Endothelial cell of umbilical vein (primary cell): ENCODE measurements around the gene CNTNAP2. TPM values are rescaled to one million over a fixed set of nuclear protein-coding genes. Genes with fewer than 3 reads are reported as not detected.

Source experiments
- BruUV-seq: library from RNA; stranded (reverse); fragments of 400-500 nt; replicated peaks from 2 replicates; lab custom pipeline; 2021; lab: Mats Ljungman, UMichigan
- CTCF ChIA-PET: fragments of 300-600, 350-600 bp; sonication (Branson Sonifier 250); formaldehyde crosslinking; loops from one replicate; lab custom pipeline; 2021; ENCODE audit warnings: antibody characterized with exemption, inconsistent platforms; lab: Charles Lee
- POLR2A ChIA-PET: fragments of 300-600, 350-600 bp; sonication (Branson Sonifier 250); formaldehyde crosslinking; loops from one replicate; lab custom pipeline; 2021; ENCODE audit warnings: antibody characterized with exemption, inconsistent platforms; lab: Charles Lee
- DNase-seq: peaks from one replicate; pipeline ENCODE4 v3.0.0-alpha.2; 2011; ENCODE audit warnings: low read depth, low spot score
- FAIRE-seq: peaks from 2 replicates; lab custom pipeline; 2011; peaks lifted over from hg19 to GRCh38; lab: Jason Lieb, UNC
- H2AFZ ChIP-seq: 2 replicates; pipeline ENCODE4 v1.6.0; 2012; ENCODE audit warnings: low read depth, low read length, control low read depth, inconsistent platforms
- H3K27ac ChIP-seq: 2 replicates; pipeline ENCODE4 v1.5.1; 2011; ENCODE audit warnings: low read depth, mild to moderate bottlenecking, control low read depth, low read length, moderate library complexity; ENCODE audit not compliant: insufficient read depth
- H3K27me3 ChIP-seq, 2 experiments: 2 replicates each; pipeline versions ENCODE4 v1.6.0 to v1.6.1; 2011; ENCODE audit warnings: low read length in 2 of 2, mixed read lengths in 1 of 2; ENCODE audit not compliant: control insufficient read depth in 2 of 2, insufficient read depth in 2 of 2
- H3K36me3 ChIP-seq, 2 experiments: 2 replicates in 1 of 2; 3 replicates in 1 of 2; pipeline ENCODE4 v1.5.1; 2011; ENCODE audit warnings: low read length in 2 of 2, mild to moderate bottlenecking in 1 of 2, moderate library complexity in 1 of 2; ENCODE audit not compliant: control insufficient read depth in 2 of 2, insufficient read depth in 2 of 2; ENCODE audit errors: extremely low read depth in 1 of 2
- H3K4me1 ChIP-seq: 3 replicates; pipeline ENCODE4 v1.5.1; 2011; ENCODE audit warnings: mild to moderate bottlenecking, low read length; ENCODE audit not compliant: control insufficient read depth, insufficient read depth; ENCODE audit errors: extremely low read depth
- H3K4me2 ChIP-seq: 2 replicates; pipeline ENCODE4 v1.6.1; 2011; ENCODE audit warnings: low read length, control low read depth, mixed read lengths; ENCODE audit not compliant: insufficient read depth
- H3K4me3 ChIP-seq, 3 experiments: fragments of 200-600 bp in 1 of 3; sonication (generic), shearing (Covaris generic) in 1 of 3; replicated peaks in 1 of 3; 2 replicates each; pipeline ENCODE4 v1.5.1; 2011 to 2016; ENCODE audit warnings: control low read depth in 3 of 3, low read length in 3 of 3, mild to moderate bottlenecking in 2 of 3, inconsistent platforms in 1 of 3, low read depth in 1 of 3, moderate library complexity in 1 of 3; ENCODE audit not compliant: insufficient read depth in 1 of 3
- H3K79me2 ChIP-seq: 2 replicates; pipeline ENCODE4 v1.6.0; 2012; ENCODE audit warnings: low read length, inconsistent platforms; ENCODE audit not compliant: control insufficient read depth, insufficient read depth
- H3K9ac ChIP-seq: replicated peaks from 2 replicates; pipeline ENCODE3; 2011; ENCODE audit warnings: low read length, control low read depth; ENCODE audit not compliant: insufficient read depth; ENCODE audit errors: extremely low read depth
- H3K9me1 ChIP-seq: replicated peaks from 3 replicates; pipeline ENCODE4 v1.6.0; 2011; ENCODE audit warnings: mild to moderate bottlenecking, low read length; ENCODE audit not compliant: control insufficient read depth, insufficient read depth; ENCODE audit errors: extremely low read depth
- H3K9me3 ChIP-seq: replicated peaks from 2 replicates; pipeline ENCODE4 v1.5.1; 2012; ENCODE audit warnings: low read length, inconsistent platforms; ENCODE audit not compliant: control insufficient read depth, insufficient read depth
- H4K20me1 ChIP-seq: replicated peaks from 2 replicates; pipeline ENCODE3; 2011; ENCODE audit warnings: mild to moderate bottlenecking, low read length; ENCODE audit not compliant: control insufficient read depth, insufficient read depth; ENCODE audit errors: extremely low read depth
- CTCF ChIP-seq, 2 donors: IDR thresholded peaks; 1 replicate in 1 of 2; 2 replicates in 1 of 2; pipeline ENCODE4 v1.5.1; 2011; ENCODE audit warnings: low read length in 2 of 2, mild to moderate bottlenecking in 2 of 2, moderate library complexity in 2 of 2, control low read depth in 1 of 2, inconsistent platforms in 1 of 2, low read depth in 1 of 2; ENCODE audit not compliant: insufficient read depth in 1 of 2; ENCODE audit errors: extremely low read depth in 1 of 2
- EZH2 ChIP-seq: IDR thresholded peaks from 2 replicates; pipeline ENCODE4 v1.6.1; 2012; ENCODE audit warnings: borderline replicate concordance, low read depth, mild to moderate bottlenecking, moderate library complexity, low read length, inconsistent platforms; ENCODE audit not compliant: severe bottlenecking
- GATA2 ChIP-seq: IDR thresholded peaks from 2 replicates; pipeline ENCODE4 v1.7.0; 2011; ENCODE audit warnings: low read depth, mild to moderate bottlenecking, moderate library complexity, mixed read lengths, low read length; ENCODE audit not compliant: insufficient read length, insufficient read depth
- JUN ChIP-seq: IDR thresholded peaks from 2 replicates; pipeline ENCODE4 v1.6.1; 2011; ENCODE audit warnings: borderline replicate concordance, low read depth; ENCODE audit not compliant: insufficient read length, insufficient read depth
- MAX ChIP-seq: IDR thresholded peaks from 2 replicates; pipeline ENCODE4 v1.6.1; 2011; ENCODE audit not compliant: insufficient read depth, insufficient read length
- MYC ChIP-seq: IDR thresholded peaks from one replicate; pipeline ENCODE4 v1.6.1; 2011; ENCODE audit warnings: mild to moderate bottlenecking, low read depth, low read length
- POLR2A ChIP-seq: IDR thresholded peaks from 2 replicates; pipeline ENCODE4 v1.6.1; 2012; ENCODE audit warnings: low read depth, mild to moderate bottlenecking, control low read depth, low read length
- dilution Hi-C: fragments of 300-500 bp; cut with MboI; formaldehyde crosslinking; loops from one replicate; pipeline ENCODE4 v1.15.0; 2019; ENCODE audit warnings: low sequenced_read_pairs; ENCODE audit not compliant: extremely low pct_ligation_motif_present
- intact Hi-C: fragments of 100-400 bp; cut with micrococcal nuclease; formaldehyde crosslinking; loops from one replicate; pipeline ENCODE4 v1.10.0; 2022
- polyA plus RNA-seq, 4 experiments: library from polyadenylated mRNA; depleted of rRNA in 3 of 4; stranded (reverse) in 3 of 4; unstranded in 1 of 4; fragments of >200 nt; gene quantifications; 2 replicates each; pipeline versions ENCODE4 v1.2.1 to v1.2.3, GENCODE V29; 2011 to 2012; ENCODE audit warnings: missing spikeins in 1 of 4
- total RNA-seq: library from RNA; stranded (reverse); gene quantifications from 2 replicates; pipeline ENCODE4 v1.2.3, GENCODE V29; 2021

The CNTNAP2 gene
- total and polyA plus RNA-seq, 2 donors (not counting 3 experiments of a cell fraction or from before 2014, with no cell fraction given): not detected

- Histone ChIP-seq H3K4me2 (no peak overlapping the region), H3K9me1 (no peaks in the 10 kb centered on the region), H3K9ac (no peak overlapping the region), H3K4me1 (no peaks in the 10 kb centered on the region), H2AFZ (no peak overlapping the region), H4K20me1 (no peaks in the 10 kb centered on the region), H3K36me3 (no peaks in the 10 kb centered on the region), H3K27me3 (no peaks in the 10 kb centered on the region), H3K9me3 (peaks cover 3% of the 10 kb centered on the region), H3K4me3 (no peak overlapping the region), H3K79me2 (no peaks in the 10 kb centered on the region), H3K27ac (no peak overlapping the region)
- intact Hi-C loops: no loop called here
- BruUV-seq: no TSS peak
- TF ChIP-seq GATA2 (no peak), CTCF (IDR thresholded peaks at IDR 0.05; ENCODE audit: extremely low read depth in 1 of 2, insufficient read depth in 1 of 2, low read depth in 1 of 2, low read length in 2 of 2) (no peak), POLR2A (no peak), MYC (no peak), JUN (no peak), EZH2 (no peak)
- CTCF ChIA-PET: no interaction called here
- dilution Hi-C loops: no loop called here
- POLR2A ChIA-PET: no interaction called here
- no peak for DNase-seq
- FAIRE-seq: no peak
Observed at GRCh38 chr7:147477526-147477925, 1360.9 kb downstream of the CNTNAP2 start.

- Histone ChIP-seq H3K4me3 (no peak overlapping the region), H3K9ac (no peak overlapping the region), H3K4me1 (no peaks in the 10 kb centered on the region), H3K4me2 (no peak overlapping the region), H3K36me3 (no peaks in the 10 kb centered on the region), H4K20me1 (no peaks in the 10 kb centered on the region), H3K27me3 (no peaks in the 10 kb centered on the region), H3K9me3 (peaks cover 3% of the 10 kb centered on the region), H2AFZ (no peak overlapping the region), H3K9me1 (no peaks in the 10 kb centered on the region), H3K27ac (no peak overlapping the region), H3K79me2 (no peaks in the 10 kb centered on the region)
- no TSS peak for BruUV-seq
- dilution Hi-C loops: no loop called here
- FAIRE-seq (no peak), DNase-seq (no peak)
- ChIA-PET CTCF (no interaction called here), POLR2A (no interaction called here)
- intact Hi-C loops: no loop called here
- no peak for TF ChIP-seq CTCF (IDR thresholded peaks at IDR 0.05; ENCODE audit: extremely low read depth in 1 of 2, insufficient read depth in 1 of 2, low read depth in 1 of 2, low read length in 2 of 2)
- no peak for TF ChIP-seq GATA2
- no peak for TF ChIP-seq JUN
- TF ChIP-seq MAX: no peak
Observed at GRCh38 chr7:147478796-147479195, 1362.2 kb downstream of the CNTNAP2 start.
